H1 (cell line): ENCODE measurements around the gene PRR35. TPM values are rescaled to one million over a fixed set of nuclear protein-coding genes. Genes with fewer than 3 reads are reported as not detected.

Source experiments
- CHD1 ChIP-seq: IDR thresholded peaks from 2 replicates; pipeline ENCODE4 v1.6.1; 2012; ENCODE audit warnings: low read depth, low read length, improper control_type of control experiment
- EGR1 ChIP-seq: IDR thresholded peaks from 2 replicates; pipeline ENCODE4 v1.6.1; 2011; ENCODE audit warnings: low read depth, low read length, borderline replicate concordance
- EZH2 ChIP-seq: fragments of 200-600 bp; sonication (generic); IDR thresholded peaks from 2 replicates; pipeline ENCODE4 v1.7.1; 2012; ENCODE audit warnings: low read depth, mild to moderate bottlenecking, moderate library complexity, low read length, inconsistent platforms; ENCODE audit not compliant: severe bottlenecking
- JUN ChIP-seq: IDR thresholded peaks from 2 replicates; pipeline ENCODE4 v1.6.1; 2011; ENCODE audit warnings: low read depth, mild to moderate bottlenecking, improper control_type of control experiment, low read length
- KDM1A ChIP-seq: fragments of 200-600, 300-600 bp; sonication (generic); IDR thresholded peaks from 2 replicates; pipeline ENCODE4 v1.7.1; 2016; ENCODE audit warnings: mild to moderate bottlenecking, low read length, borderline replicate concordance
- PHF8 ChIP-seq: fragments of 200-600 bp; sonication (generic); conservative IDR thresholded peaks from 2 replicates; pipeline ENCODE4 v1.7.1; 2012; ENCODE audit warnings: low read depth, mild to moderate bottlenecking, inconsistent platforms, low read length, moderate library complexity
- SIX5 ChIP-seq: IDR thresholded peaks from 2 replicates; pipeline ENCODE4 v1.6.1; 2011; ENCODE audit warnings: mild to moderate bottlenecking, low read depth, low read length
- TCF12 ChIP-seq: IDR thresholded peaks from 2 replicates; pipeline ENCODE4 v1.6.1; 2011; ENCODE audit warnings: low read depth, mild to moderate bottlenecking, low read length
- polyA plus RNA-seq, 7 experiments: library from polyadenylated mRNA; depleted of rRNA in 3 of 7; stranded (reverse) in 5 of 7; unstranded in 2 of 7; fragments of >200 nt in 5 of 7; fragments of 200-250 nt in 2 of 7; gene quantifications; 1 replicate in 5 of 7; 2 replicates in 1 of 7; 4 replicates in 1 of 7; pipeline versions ENCODE4 v1.2.1 to v1.2.3, GENCODE V29; 2011 to 2013; ENCODE audit warnings: missing spikeins in 2 of 7, mixed read lengths in 2 of 7
- total RNA-seq: library from RNA; stranded (reverse); fragmentation: NEBNext Ultra II Directional; extraction: Animal tissue kit (Norgen Biotek cat#: 25700); gene quantifications from 2 replicates; pipeline ENCODE4 v1.2.1, GENCODE V29; 2021
- TF ChIP-seq, protein P1 (sequence below): fragments of 300-600 bp; sonication (generic); IDR thresholded peaks from 2 replicates; pipeline ENCODE4 v1.7.1; 2012; ENCODE audit warnings: low read length, moderate library complexity, mild to moderate bottlenecking, inconsistent platforms; ENCODE audit not compliant: insufficient replicate concordance
- TF ChIP-seq, protein P2 (sequence below): IDR thresholded peaks from 2 replicates; pipeline ENCODE4 v1.6.1; 2011; ENCODE audit warnings: low read depth, mild to moderate bottlenecking, low read length; ENCODE audit not compliant: insufficient read depth

PRR35 gene
- total and polyA plus RNA-seq, 2 of the 8 experiments (the other 6 are each of a cell fraction or from before 2014, with no cell fraction given) = 0.38 to 0.50 TPM

DNA sequence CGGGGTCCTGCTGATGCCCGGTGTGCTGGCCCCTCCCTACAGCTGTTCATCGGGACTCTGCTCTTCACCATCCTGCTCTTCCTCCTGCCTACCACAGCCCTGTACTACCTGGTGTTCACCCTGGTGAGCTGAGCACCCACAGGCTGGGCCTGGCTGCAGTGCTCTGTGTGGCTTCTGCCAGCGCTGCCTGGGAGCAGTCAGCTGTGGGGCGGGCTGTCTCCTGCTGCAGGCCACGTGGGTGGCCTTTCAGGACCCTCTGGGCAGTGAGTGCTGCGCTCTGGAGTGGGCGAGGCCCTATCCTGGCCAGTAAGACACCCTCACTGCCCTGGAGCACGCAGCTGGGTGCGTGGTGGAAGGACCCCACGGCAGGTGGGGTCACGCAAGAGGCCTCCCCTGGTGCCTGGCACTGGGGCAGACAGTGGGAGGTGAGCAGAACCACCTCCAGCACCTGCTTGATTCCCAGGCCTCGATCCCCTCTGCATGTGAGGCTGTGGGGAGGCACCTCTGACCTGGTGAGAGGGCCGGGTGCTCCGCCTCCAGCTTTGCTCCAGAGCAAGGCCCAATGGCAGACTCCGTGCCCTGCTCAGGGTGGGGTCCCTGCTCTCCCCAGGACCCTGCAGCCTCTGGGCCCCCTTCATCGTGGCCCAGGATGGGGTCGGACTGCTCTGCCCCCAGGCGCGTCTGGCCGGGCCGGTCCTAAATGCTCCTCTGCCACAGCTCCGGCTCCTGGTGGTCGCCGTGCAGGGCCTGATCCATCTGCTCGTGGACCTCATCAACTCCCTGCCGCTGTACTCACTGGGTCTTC is 20.1 kb downstream of the PRR35 start (continued):
- TF ChIP-seq, protein P1, sequence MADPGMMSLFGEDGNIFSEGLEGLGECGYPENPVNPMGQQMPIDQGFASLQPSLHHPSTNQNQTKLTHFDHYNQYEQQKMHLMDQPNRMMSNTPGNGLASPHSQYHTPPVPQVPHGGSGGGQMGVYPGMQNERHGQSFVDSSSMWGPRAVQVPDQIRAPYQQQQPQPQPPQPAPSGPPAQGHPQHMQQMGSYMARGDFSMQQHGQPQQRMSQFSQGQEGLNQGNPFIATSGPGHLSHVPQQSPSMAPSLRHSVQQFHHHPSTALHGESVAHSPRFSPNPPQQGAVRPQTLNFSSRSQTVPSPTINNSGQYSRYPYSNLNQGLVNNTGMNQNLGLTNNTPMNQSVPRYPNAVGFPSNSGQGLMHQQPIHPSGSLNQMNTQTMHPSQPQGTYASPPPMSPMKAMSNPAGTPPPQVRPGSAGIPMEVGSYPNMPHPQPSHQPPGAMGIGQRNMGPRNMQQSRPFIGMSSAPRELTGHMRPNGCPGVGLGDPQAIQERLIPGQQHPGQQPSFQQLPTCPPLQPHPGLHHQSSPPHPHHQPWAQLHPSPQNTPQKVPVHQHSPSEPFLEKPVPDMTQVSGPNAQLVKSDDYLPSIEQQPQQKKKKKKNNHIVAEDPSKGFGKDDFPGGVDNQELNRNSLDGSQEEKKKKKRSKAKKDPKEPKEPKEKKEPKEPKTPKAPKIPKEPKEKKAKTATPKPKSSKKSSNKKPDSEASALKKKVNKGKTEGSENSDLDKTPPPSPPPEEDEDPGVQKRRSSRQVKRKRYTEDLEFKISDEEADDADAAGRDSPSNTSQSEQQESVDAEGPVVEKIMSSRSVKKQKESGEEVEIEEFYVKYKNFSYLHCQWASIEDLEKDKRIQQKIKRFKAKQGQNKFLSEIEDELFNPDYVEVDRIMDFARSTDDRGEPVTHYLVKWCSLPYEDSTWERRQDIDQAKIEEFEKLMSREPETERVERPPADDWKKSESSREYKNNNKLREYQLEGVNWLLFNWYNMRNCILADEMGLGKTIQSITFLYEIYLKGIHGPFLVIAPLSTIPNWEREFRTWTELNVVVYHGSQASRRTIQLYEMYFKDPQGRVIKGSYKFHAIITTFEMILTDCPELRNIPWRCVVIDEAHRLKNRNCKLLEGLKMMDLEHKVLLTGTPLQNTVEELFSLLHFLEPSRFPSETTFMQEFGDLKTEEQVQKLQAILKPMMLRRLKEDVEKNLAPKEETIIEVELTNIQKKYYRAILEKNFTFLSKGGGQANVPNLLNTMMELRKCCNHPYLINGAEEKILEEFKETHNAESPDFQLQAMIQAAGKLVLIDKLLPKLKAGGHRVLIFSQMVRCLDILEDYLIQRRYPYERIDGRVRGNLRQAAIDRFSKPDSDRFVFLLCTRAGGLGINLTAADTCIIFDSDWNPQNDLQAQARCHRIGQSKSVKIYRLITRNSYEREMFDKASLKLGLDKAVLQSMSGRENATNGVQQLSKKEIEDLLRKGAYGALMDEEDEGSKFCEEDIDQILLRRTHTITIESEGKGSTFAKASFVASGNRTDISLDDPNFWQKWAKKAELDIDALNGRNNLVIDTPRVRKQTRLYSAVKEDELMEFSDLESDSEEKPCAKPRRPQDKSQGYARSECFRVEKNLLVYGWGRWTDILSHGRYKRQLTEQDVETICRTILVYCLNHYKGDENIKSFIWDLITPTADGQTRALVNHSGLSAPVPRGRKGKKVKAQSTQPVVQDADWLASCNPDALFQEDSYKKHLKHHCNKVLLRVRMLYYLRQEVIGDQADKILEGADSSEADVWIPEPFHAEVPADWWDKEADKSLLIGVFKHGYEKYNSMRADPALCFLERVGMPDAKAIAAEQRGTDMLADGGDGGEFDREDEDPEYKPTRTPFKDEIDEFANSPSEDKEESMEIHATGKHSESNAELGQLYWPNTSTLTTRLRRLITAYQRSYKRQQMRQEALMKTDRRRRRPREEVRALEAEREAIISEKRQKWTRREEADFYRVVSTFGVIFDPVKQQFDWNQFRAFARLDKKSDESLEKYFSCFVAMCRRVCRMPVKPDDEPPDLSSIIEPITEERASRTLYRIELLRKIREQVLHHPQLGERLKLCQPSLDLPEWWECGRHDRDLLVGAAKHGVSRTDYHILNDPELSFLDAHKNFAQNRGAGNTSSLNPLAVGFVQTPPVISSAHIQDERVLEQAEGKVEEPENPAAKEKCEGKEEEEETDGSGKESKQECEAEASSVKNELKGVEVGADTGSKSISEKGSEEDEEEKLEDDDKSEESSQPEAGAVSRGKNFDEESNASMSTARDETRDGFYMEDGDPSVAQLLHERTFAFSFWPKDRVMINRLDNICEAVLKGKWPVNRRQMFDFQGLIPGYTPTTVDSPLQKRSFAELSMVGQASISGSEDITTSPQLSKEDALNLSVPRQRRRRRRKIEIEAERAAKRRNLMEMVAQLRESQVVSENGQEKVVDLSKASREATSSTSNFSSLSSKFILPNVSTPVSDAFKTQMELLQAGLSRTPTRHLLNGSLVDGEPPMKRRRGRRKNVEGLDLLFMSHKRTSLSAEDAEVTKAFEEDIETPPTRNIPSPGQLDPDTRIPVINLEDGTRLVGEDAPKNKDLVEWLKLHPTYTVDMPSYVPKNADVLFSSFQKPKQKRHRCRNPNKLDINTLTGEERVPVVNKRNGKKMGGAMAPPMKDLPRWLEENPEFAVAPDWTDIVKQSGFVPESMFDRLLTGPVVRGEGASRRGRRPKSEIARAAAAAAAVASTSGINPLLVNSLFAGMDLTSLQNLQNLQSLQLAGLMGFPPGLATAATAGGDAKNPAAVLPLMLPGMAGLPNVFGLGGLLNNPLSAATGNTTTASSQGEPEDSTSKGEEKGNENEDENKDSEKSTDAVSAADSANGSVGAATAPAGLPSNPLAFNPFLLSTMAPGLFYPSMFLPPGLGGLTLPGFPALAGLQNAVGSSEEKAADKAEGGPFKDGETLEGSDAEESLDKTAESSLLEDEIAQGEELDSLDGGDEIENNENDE = no peak
- no peak for TF ChIP-seq KDM1A
- TF ChIP-seq, protein P2, sequence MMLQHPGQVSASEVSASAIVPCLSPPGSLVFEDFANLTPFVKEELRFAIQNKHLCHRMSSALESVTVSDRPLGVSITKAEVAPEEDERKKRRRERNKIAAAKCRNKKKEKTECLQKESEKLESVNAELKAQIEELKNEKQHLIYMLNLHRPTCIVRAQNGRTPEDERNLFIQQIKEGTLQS = no peak
- no peak for TF ChIP-seq PHF8
- TF ChIP-seq EGR1 = no peak
- no peak for TF ChIP-seq EZH2
- TF ChIP-seq SIX5 = no peak
- TF ChIP-seq JUN = no peak
- no peak for TF ChIP-seq CHD1
- TF ChIP-seq TCF12 = no peak
